ENCODE results near the gene NELL1.

DNA sequence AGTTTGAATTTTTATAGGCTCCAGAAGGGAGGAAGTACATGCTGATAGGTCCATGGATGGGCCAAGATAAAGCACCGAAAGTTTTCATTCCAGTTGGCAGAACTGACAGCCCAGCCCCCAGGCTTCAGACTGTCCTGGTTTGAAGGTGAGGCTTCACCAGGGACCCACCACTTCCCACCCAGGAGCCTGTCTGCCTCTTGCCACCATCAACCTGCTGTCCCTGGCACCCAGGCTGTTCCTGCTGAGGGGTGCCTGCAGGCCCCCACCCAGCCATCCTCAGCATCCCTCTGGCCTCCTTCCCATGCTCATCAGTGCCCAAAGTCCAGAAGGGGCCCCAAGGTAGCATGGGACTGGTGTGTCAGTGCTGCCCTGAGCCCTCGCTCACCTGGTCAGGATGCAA, 463.9 kb downstream of the NELL1 start:
- TF ChIP-seq, protein P1, sequence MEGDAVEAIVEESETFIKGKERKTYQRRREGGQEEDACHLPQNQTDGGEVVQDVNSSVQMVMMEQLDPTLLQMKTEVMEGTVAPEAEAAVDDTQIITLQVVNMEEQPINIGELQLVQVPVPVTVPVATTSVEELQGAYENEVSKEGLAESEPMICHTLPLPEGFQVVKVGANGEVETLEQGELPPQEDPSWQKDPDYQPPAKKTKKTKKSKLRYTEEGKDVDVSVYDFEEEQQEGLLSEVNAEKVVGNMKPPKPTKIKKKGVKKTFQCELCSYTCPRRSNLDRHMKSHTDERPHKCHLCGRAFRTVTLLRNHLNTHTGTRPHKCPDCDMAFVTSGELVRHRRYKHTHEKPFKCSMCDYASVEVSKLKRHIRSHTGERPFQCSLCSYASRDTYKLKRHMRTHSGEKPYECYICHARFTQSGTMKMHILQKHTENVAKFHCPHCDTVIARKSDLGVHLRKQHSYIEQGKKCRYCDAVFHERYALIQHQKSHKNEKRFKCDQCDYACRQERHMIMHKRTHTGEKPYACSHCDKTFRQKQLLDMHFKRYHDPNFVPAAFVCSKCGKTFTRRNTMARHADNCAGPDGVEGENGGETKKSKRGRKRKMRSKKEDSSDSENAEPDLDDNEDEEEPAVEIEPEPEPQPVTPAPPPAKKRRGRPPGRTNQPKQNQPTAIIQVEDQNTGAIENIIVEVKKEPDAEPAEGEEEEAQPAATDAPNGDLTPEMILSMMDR (IDR thresholded peaks at IDR 0.05) = no peak
- no peak for TF ChIP-seq POLR2A (IDR thresholded peaks at IDR 0.05)
